ENCODE data around the gene FGF11.
A peak's percentile ranks its signal among the peaks of the same experiment; 100 is the strongest.

FGF11 gene

GRCh38 chr17:7431231-7431630, 8.1 kb upstream of the FGF11 start:
- DNase-seq = no peak

DNA sequence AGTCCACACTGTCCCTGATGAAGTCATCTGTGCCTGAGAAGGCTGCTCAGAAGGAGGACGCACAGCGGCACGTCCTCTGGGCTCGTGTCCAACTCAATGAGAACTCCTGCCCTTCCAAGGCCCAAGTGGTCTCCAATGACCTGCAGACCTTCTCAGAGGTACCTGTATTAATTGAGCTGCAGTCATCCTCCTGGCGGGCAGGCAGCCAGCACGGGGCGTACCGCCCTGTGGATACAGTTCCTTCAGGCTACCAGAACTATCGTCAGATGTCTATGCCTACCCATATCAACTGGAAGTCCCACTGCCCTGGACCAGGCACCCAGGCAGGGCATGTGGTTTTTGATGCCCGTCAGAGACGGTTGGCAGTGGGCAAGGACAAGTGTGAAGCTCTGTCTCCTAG, 7.0 kb upstream of the FGF11 start:
- DNase-seq = no peak

GRCh38 chr17:7435676-7436555, 3.4 kb upstream of the FGF11 start:
- peak; percentile 57 to 80 (median 68) for DNase-seq

GRCh38 chr17:7436556-7437368, 2.5 kb upstream of the FGF11 start:
- DNase-seq = peak; percentile 86 to 95 (median 90)

- no peak for DNase-seq
Observed at GRCh38 chr17:7437369-7437863, 1.9 kb upstream of the FGF11 start.

DNA sequence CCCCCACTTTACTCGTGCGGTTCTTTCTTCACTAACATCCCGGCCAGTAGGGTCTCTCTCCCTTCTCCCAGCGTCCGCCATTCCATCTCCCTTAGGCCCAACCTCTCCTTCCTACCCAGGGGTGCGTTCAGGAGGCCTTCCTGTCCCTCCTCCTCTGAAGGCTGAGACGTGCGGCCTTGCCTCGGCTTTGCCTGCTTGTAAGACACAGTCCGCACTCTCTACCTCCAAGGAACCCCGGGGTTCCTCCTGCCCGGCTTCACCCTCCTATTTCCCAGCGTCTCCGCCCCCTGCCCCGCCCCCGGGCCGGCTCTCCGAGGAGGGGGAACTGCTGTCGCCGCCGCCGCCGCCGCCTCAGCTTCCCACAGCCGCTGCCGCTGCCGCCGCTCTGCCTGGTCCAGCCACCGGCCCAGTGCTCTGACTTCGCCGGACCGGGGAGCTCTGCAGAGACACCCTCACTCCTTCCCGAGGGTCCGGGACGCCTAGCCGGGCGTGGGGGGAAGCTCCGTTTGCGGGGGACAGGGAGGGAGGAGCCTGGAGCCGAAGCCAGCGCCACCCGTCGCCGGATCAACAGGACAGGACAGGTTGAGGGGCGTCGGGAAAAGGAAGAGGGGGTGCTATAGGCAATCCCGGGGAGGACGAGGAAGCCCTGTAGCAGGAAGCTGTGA, 1.2 kb upstream of the FGF11 start:
- peak; percentile 63 to 91 (median 78) for DNase-seq

GRCh38 chr17:7438656-7439460, 454 bp upstream of the FGF11 start:
- no peak for DNase-seq

DNA sequence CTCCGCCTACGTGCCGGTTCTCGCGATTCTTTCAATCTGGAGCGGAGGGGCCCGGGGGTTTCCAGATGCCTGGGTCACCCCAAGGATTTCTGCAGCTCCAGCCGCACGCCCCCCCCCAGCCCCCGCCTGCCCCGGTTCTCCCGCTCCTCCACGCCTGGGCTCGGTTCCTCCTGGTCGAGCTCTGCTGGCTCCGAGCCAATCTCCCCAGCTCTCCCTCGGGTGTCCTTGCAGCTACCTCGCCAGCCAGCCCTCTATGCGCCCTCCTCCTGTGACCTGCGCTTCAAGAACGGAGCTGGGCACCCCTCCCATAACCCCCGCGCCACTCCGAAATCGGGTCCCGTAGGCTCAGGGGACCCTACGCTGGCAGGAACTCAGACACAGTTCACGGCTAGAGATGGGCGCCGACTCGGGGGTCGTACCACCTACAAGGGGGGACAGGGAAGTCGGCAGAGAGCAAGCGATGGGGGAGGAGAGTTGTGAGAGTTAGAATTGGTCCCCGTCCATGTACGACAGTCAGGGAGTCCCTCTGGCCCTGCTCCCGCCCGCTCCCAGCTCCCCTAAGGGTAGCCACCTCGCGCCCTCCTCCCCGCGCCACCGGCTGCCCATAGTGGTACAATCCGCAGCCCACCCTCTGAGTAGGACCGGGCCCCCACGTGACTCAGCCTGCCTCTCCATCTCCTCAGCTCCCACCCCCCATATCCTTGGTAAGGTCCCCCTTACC, 961 bp downstream of the FGF11 start:
- peak; percentile 31 to 71 (median 56) for DNase-seq

DNA sequence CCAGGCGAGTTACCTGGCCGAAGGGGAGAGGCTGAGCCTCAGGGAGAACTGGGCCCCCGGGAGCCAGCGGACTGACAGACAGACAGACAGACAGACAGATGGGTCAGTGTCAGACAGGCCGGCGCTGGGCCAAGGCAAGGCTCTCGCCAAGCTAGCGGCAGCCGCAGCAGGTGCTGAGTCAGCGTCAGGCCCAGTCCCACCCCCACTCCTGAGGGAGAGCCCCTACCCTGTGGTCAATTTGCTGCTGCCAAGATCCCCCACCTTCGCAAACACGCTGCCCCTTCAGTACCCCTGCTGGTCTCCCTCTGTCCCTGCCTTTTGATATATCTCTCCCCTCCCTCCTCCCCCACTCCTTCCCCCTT, 1.5 kb downstream of the FGF11 start:
- DNase-seq = peak in 2 of 4 experiments; percentile 24 to 29

DNA sequence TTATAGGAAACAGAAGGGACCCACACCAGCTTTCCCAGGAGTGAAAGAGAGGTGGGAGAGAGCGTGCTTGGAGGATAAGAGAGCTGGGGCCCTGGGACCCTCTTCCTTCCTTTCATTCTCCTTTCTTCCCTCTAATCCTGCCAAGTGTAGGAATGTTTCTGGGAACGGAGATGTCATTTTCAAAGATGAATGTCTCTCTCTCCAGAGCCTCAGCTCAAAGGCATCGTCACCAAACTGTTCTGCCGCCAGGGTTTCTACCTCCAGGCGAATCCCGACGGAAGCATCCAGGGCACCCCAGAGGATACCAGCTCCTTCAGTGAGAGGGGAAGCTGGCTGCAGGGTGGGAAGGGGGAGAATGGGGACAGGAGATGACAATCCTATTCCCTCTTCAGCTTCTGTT, 2.0 kb downstream of the FGF11 start:
- no peak for DNase-seq

GRCh38 chr17:7442142-7442541, 2.8 kb downstream of the FGF11 start:
- DNase-seq = no peak

DNA sequence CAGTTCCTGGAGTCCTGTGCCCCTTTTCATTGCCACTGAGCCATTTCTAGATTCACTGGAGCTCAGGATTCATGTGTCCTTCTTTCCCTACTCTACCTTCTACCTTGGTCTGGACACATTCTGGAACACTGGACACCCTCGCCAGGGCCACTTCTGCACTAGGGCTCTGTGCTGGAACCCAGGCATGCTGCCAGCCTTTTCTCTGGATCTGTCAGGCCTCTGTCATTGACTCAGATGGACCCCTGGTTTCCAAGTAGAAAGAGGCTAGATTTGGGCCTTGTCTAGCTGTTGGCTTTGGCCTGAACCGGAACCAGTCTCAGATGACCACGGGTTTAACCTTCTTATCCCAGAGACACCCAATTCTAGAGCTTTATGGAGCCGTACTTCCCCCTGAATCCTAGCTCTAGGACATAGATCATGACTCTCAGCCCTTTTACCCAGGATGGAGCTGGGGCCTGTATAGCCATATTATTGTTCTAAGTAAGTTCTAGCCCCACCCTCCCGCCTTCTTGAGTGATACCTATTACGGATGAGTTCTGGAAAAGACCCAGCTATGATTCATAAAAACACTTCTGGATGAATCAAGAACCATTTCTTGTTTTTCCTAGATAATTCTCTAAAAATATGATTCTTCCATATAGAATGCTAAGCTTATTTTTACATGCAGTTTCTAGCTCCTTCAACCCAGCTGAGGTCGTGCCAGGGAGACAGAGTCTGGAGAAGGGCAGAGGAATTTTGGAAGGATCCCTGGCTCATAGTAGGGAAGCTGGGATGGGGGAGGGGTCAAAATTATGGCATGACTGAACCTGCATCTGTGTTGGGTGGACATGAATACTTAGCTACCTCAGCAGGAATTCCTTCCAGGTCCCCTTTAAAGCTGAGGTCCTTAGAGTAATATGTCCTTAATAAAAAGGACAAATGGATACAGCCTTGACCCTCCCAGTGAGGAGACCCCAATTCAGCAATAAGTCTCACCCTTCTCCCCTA, 4.5 kb downstream of the FGF11 start:
- no peak for DNase-seq

DNA sequence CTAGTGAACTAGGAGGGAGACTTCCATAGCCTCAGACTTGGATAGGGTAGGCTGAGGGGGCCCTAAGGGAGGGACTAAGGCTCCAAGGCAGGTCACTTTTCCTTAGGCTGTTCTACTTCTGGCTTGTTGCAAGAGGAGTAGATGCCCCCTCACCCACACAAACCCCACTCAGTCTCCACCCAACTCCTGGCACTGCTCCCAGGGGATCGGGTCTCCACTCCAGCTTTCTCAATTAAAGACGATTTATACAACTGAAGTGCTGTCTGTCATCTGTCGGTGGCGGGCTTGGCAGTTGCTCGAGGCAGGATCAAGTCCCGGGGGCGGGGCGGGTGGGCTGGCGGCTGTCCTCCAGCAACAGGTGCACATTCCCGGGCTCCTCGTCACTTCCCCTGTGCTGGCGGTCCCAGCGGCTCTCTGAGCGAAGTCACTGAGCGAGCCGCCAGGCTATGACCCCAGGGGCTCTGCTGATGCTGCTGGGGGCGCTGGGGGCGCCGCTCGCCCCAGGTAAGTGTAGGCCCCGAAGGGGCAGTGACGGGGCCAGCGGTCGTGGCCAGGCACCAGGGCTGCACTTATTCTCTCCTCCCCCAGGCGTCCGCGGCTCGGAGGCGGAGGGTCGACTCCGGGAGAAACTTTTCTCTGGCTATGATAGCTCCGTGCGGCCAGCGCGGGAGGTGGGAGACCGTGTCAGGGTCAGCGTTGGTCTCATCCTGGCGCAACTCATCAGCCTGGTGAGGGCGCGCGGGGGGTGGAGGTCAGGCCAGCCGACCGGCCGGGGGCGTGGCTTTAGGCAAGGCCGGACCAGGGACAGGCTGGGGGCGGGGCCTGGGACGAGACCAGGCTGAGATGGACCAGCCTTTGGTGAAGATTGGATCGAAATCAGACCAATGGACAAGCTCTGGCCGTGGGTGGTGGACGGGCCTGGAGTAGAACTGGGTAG, 5.6 kb downstream of the FGF11 start, which contains the start of gene CHRNB1:
Gene CHRNB1 (plus strand): TSS at position 380 of the 937 bp plus-strand sequence. CDS start 67 bp downstream, at position 447.
- DNase-seq = peak; percentile 75 to 91 (median 80)

GRCh38 chr17:7445619-7445968, 6.3 kb downstream of the FGF11 start:
- DNase-seq = no peak

- no peak for DNase-seq
Observed at GRCh38 chr17:7448461-7448860, 9.1 kb downstream of the FGF11 start.

DNA sequence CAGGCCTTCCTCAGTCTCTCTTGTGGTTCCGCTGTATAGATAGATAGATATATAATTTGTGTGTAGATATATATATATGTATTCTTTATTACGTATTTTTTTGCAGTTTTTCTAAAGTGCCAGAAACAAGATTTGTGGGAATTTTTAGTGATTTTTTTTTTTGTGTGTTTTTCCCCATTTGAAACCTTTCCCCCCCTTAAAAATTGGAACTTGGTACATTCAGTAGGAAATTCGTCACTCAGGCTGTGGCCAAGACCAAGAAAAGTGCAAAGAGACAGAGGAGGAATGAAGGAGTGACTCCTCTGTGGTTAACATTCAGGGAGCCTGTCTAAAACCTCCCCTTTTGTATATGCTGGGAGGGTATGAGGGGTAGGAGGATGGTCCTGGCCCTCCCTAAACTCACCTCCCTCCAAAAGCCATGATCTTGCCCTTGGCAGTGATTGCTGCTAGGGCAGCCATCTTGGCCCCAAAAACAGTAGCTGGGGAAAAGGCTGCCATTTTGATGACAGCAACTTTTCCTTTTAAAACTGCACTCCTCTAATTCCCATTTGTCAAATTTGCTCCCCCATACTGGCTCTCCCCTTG, 20.7 kb downstream of the FGF11 start:
- DNase-seq = no peak

- no peak for DNase-seq
Observed at GRCh38 chr17:7460850-7461660, 21.7 kb downstream of the FGF11 start.

Data from suppressor macrophage (primary cell).